ENCODE results near the gene PLXNA2.

GRCh38 chr1:208149776-208150514, 94.2 kb downstream of the PLXNA2 start:
- TF ChIP-seq CTCF (IDR thresholded peaks at IDR 0.05) (no peak), EZH2 (IDR thresholded peaks at IDR 0.05; ENCODE audit: borderline replicate concordance, insufficient read depth, low read depth, low read length, poor library complexity, severe bottlenecking) (no peak)
